Astrocyte (in vitro differentiated cells and primary cell): Measurements from ENCODE around the gene KCNQ1OT1.

Experiments
- EZH2 ChIP-seq: IDR thresholded peaks from 2 replicates; pipeline ENCODE4 v1.6.1; 2012; ENCODE audit warnings: mild to moderate bottlenecking, low read length, inconsistent platforms; ENCODE audit not compliant: insufficient read depth
- TF ChIP-seq, protein P1 (sequence below): IDR thresholded peaks from 2 replicates; pipeline ENCODE4 v1.5.1; 2011; ENCODE audit warnings: low read depth, mild to moderate bottlenecking, inconsistent platforms, low read length, moderate library complexity; ENCODE audit not compliant: insufficient read depth

- TF ChIP-seq, protein P1, sequence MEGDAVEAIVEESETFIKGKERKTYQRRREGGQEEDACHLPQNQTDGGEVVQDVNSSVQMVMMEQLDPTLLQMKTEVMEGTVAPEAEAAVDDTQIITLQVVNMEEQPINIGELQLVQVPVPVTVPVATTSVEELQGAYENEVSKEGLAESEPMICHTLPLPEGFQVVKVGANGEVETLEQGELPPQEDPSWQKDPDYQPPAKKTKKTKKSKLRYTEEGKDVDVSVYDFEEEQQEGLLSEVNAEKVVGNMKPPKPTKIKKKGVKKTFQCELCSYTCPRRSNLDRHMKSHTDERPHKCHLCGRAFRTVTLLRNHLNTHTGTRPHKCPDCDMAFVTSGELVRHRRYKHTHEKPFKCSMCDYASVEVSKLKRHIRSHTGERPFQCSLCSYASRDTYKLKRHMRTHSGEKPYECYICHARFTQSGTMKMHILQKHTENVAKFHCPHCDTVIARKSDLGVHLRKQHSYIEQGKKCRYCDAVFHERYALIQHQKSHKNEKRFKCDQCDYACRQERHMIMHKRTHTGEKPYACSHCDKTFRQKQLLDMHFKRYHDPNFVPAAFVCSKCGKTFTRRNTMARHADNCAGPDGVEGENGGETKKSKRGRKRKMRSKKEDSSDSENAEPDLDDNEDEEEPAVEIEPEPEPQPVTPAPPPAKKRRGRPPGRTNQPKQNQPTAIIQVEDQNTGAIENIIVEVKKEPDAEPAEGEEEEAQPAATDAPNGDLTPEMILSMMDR, result no peak
- TF ChIP-seq EZH2, result no peak
These were observed 13.3 kb upstream of the KCNQ1OT1 start for GRCh38 chr11:2713094-2713493.
